IMR-90 (cell line): ENCODE measurements around the gene FMO1. TPM values are rescaled to one million over a fixed set of nuclear protein-coding genes. Genes with fewer than 3 reads are reported as not detected.

Experiments used
- ATAC-seq: fragments of 200-7000 bp; cut with Tn5 transposase; 2 replicates; pipeline ENCODE4 v1.9.1; 2020; ENCODE audit warnings: low read depth, mild to moderate bottlenecking, moderate library complexity
- BruUV-seq: library from RNA; stranded (reverse); fragments of 400-500 nt; replicated peaks from 2 replicates; lab custom pipeline; 2021; lab: Mats Ljungman, UMichigan
- CTCF ChIA-PET: fragments of 300-600 bp; formaldehyde crosslinking; extraction: SDS; loops from one replicate; lab custom pipeline; 2021; ENCODE audit warnings: antibody characterized with exemption; lab: Yijun Ruan, JAX
- POLR2A ChIA-PET: fragments of 300-600 bp; sonication (Branson Sonifier 250); formaldehyde crosslinking; loops from one replicate; lab custom pipeline; 2022; ENCODE audit warnings: antibody characterized with exemption; ENCODE audit not compliant: unreplicated experiment; lab: Charles Lee
- DNase-seq: peaks from one replicate; pipeline ENCODE4 v3.0.0; 2013
- H2AFZ ChIP-seq: replicated peaks from 2 replicates; pipeline ENCODE3; 2013; ENCODE audit warnings: low read length, mild to moderate bottlenecking; ENCODE audit not compliant: poor library complexity
- H2AK5ac ChIP-seq: 2 replicates; pipeline ENCODE4 v1.6.1; 2013; ENCODE audit warnings: low read depth, low read length, inconsistent platforms
- H2AK9ac ChIP-seq: replicated peaks from 2 replicates; pipeline ENCODE3; 2013; ENCODE audit warnings: mild to moderate bottlenecking, low read depth, low read length, moderate library complexity; ENCODE audit not compliant: poor library complexity
- H2BK120ac ChIP-seq: 2 replicates; pipeline ENCODE4 v1.6.1; 2013; ENCODE audit warnings: low read depth, low read length, inconsistent platforms
- H2BK15ac ChIP-seq: 3 replicates; pipeline ENCODE4 v1.6.1; 2013; ENCODE audit warnings: low read depth, low read length, inconsistent platforms
- H2BK20ac ChIP-seq: 2 replicates; pipeline ENCODE4 v1.6.1; 2013; ENCODE audit warnings: low read depth, mild to moderate bottlenecking, inconsistent platforms, low read length, moderate library complexity
- H2BK5ac ChIP-seq: 2 replicates; pipeline ENCODE4 v1.6.1; 2013; ENCODE audit warnings: mild to moderate bottlenecking, low read depth, low read length, inconsistent platforms; ENCODE audit not compliant: poor library complexity, severe bottlenecking
- H3K14ac ChIP-seq: replicated peaks from 2 replicates; pipeline ENCODE4 v1.6.1; 2013; ENCODE audit warnings: low read depth, low read length, inconsistent platforms
- H3K18ac ChIP-seq: 2 replicates; pipeline ENCODE4 v1.6.1; 2013; ENCODE audit warnings: low read depth, low read length, control low read depth
- H3K23ac ChIP-seq: 2 replicates; pipeline ENCODE4 v1.6.1; 2013; ENCODE audit warnings: low read depth, low read length, inconsistent platforms
- H3K27ac ChIP-seq: 2 replicates; pipeline ENCODE4 v1.5.1; 2013; ENCODE audit warnings: mild to moderate bottlenecking, control low read depth, low read length; ENCODE audit not compliant: insufficient read depth
- H3K27me3 ChIP-seq: 2 replicates; pipeline ENCODE4 v1.6.1; 2013; ENCODE audit warnings: low read length; ENCODE audit not compliant: control insufficient read depth, insufficient read depth
- H3K36me3 ChIP-seq: 2 replicates; pipeline ENCODE4 v1.6.1; 2013; ENCODE audit warnings: low read length, mixed read lengths; ENCODE audit not compliant: control insufficient read depth, insufficient read depth
- H3K4ac ChIP-seq: 2 replicates; pipeline ENCODE4 v1.6.1; 2013; ENCODE audit warnings: low read depth, low read length, inconsistent platforms
- H3K4me1 ChIP-seq: 2 replicates; pipeline ENCODE4 v1.6.1; 2013; ENCODE audit warnings: low read length, mixed read lengths; ENCODE audit not compliant: control insufficient read depth, insufficient read depth
- H3K4me2 ChIP-seq: 2 replicates; pipeline ENCODE4 v1.6.1; 2013; ENCODE audit warnings: low read depth, mild to moderate bottlenecking, control low read depth, low read length, moderate library complexity
- H3K4me3 ChIP-seq: 2 replicates; pipeline ENCODE4 v1.5.1; 2013; ENCODE audit warnings: low read depth, mild to moderate bottlenecking, control low read depth, low read length, moderate library complexity; ENCODE audit not compliant: insufficient read depth
- H3K56ac ChIP-seq: 2 replicates; pipeline ENCODE4 v1.6.1; 2013; ENCODE audit warnings: low read length, inconsistent platforms; ENCODE audit not compliant: insufficient read depth; ENCODE audit errors: extremely low read depth
- H3K79me1 ChIP-seq, 2 experiments: 2 replicates each; pipeline ENCODE4 v1.6.1; 2013; ENCODE audit warnings: low read length in 2 of 2, inconsistent platforms in 1 of 2, low read depth in 1 of 2
- H3K9ac ChIP-seq: 2 replicates; pipeline ENCODE4 v1.6.1; 2013; ENCODE audit warnings: low read depth, low read length, control low read depth
- H3K9me1 ChIP-seq: 2 replicates; pipeline ENCODE4 v1.6.1; 2013; ENCODE audit warnings: low read length, inconsistent platforms; ENCODE audit not compliant: insufficient read depth
- H3K9me3 ChIP-seq: 2 replicates; pipeline ENCODE4 v1.6.1; 2013; ENCODE audit warnings: low read length; ENCODE audit not compliant: control insufficient read depth, insufficient read depth
- H4K20me1 ChIP-seq: 2 replicates; pipeline ENCODE4 v1.6.1; 2013; ENCODE audit warnings: low read length, inconsistent platforms; ENCODE audit not compliant: insufficient read depth
- H4K5ac ChIP-seq: 2 replicates; pipeline ENCODE4 v1.6.1; 2013; ENCODE audit warnings: mild to moderate bottlenecking, low read depth, low read length, control low read depth
- H4K8ac ChIP-seq, 2 experiments: 2 replicates each; pipeline ENCODE4 v1.6.1; 2013; ENCODE audit warnings: low read depth in 2 of 2, low read length in 2 of 2, control low read depth in 1 of 2, inconsistent platforms in 1 of 2
- H4K91ac ChIP-seq: 2 replicates; pipeline ENCODE4 v1.6.1; 2013; ENCODE audit warnings: low read depth, low read length, inconsistent platforms; ENCODE audit not compliant: insufficient read depth
- BHLHE40 ChIP-seq: fragments of 150-350 bp; IDR thresholded peaks from 2 replicates; pipeline ENCODE4 v1.6.1; 2016; ENCODE audit warnings: mild to moderate bottlenecking, low read depth, low read length
- CEBPB ChIP-seq: IDR thresholded peaks from 2 replicates; pipeline ENCODE4 v1.6.1; 2012; ENCODE audit warnings: low read depth, low read length, improper control_type of control experiment
- FOS ChIP-seq: fragments of 150-350 bp; IDR thresholded peaks from 2 replicates; pipeline ENCODE4 v1.6.1; 2016; ENCODE audit warnings: low read depth, low read length
- MAFK ChIP-seq: IDR thresholded peaks from 2 replicates; pipeline ENCODE4 v1.6.1; 2012; ENCODE audit warnings: low read depth, low read length, improper control_type of control experiment
- MXI1 ChIP-seq: IDR thresholded peaks from 2 replicates; pipeline ENCODE4 v1.6.1; 2012; ENCODE audit warnings: low read depth, mild to moderate bottlenecking, low read length, moderate library complexity, borderline replicate concordance
- RCOR1 ChIP-seq: IDR thresholded peaks from 2 replicates; pipeline ENCODE4 v1.6.1; 2012; ENCODE audit warnings: mild to moderate bottlenecking, low read length, improper control_type of control experiment; ENCODE audit not compliant: insufficient replicate concordance
- RFX5 ChIP-seq: IDR thresholded peaks from 2 replicates; pipeline ENCODE4 v1.8.0; 2012; ENCODE audit warnings: low read depth, mild to moderate bottlenecking, low read length, moderate library complexity
- WGBS, 2 experiments: methylation state at CpG; one replicate each; pipeline versions ENCODE4 v1.1.5 to v1.1.7; 2013; ENCODE audit warnings: missing lambda C conversion rate in 2 of 2; ENCODE audit not compliant: insufficient read length in 1 of 2; ENCODE audit errors: extremely low coverage in 2 of 2; 5-methylcytosine and 5-hydroxymethylcytosine counted together
- dilution Hi-C: fragments of 300-500 bp; cut with HindIII; formaldehyde crosslinking; loops from one replicate; pipeline ENCODE4 v1.14.3; 2018; ENCODE audit warnings: low sequenced_read_pairs; ENCODE audit not compliant: unreplicated experiment
- in situ Hi-C: fragments of 300-500 bp; cut with MboI; formaldehyde crosslinking; loops from 3 replicates; pipeline ENCODE4 v1.14.3; 2019; ENCODE audit warnings: low sequenced_read_pairs, inconsistent platforms, mixed read lengths
- intact Hi-C: fragments of 100-400 bp; cut with micrococcal nuclease; formaldehyde crosslinking; loops from 2 replicates; pipeline ENCODE4 v1.10.0; 2022
- polyA plus RNA-seq, 3 experiments: library from polyadenylated mRNA; depleted of rRNA; stranded (reverse); fragments of >200 nt; gene quantifications; 2 replicates each; pipeline ENCODE4 v1.2.3, GENCODE V29; 2012; ENCODE audit warnings: low replicate concordance in 1 of 3
- total RNA-seq: library from RNA; depleted of rRNA; stranded (reverse); fragments of >200 nt; gene quantifications from 2 replicates; pipeline ENCODE4 v1.2.3, GENCODE V29; 2012
- TF ChIP-seq, protein P1 (sequence below): conservative IDR thresholded peaks from 2 replicates; pipeline ENCODE4 v1.5.1; 2012; ENCODE audit warnings: mild to moderate bottlenecking, low read depth, low read length, improper control_type of control experiment
- TF ChIP-seq, protein P2 (sequence below): fragments of 150-350 bp; IDR thresholded peaks from 2 replicates; pipeline ENCODE4 v1.6.1; 2016; ENCODE audit warnings: low read depth, mild to moderate bottlenecking, low read length, moderate library complexity, borderline replicate concordance
- TF ChIP-seq, protein P3 (sequence below): fragments of 150-350 bp; IDR thresholded peaks from 2 replicates; pipeline ENCODE4 v1.6.1; 2017; ENCODE audit warnings: mild to moderate bottlenecking, antibody characterized with exemption, low read length, low read depth

FMO1 gene
- total and polyA plus RNA-seq, 2 of the 4 experiments (the other 2 are of a cell fraction), result not detected

DNA sequence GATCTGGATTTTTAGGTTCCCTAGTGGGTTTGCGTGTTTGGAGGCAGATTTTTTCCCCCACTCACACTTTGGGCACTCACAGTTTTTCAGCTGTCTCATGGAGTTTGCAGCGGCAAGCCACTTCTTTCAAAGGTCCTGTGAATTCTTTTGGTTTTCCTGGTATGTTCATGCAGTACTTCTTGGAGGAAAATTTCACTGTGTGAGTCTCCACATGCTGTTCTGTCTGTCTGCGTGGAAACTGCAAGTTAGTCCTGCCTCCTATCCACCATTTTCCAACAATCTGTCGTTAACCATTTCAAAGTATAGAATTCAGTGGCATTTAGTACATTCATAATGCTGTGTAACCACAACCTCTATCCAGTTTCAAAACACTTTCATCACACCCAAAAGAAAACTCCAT, 793 bp upstream of the FMO1 start:
- Histone ChIP-seq H3K4me2 (no peak overlapping the region), H3K9me3 (no peaks in the 10 kb centered on the region), H4K91ac (no peak overlapping the region), H3K56ac (no peak overlapping the region), H3K14ac (no peak overlapping the region), H3K27ac (no peak overlapping the region), H4K20me1 (no peaks in the 10 kb centered on the region), H3K36me3 (no peaks in the 10 kb centered on the region), H2BK15ac (no peak overlapping the region), H3K27me3 (no peaks in the 10 kb centered on the region; the same call in none of the 2 replicates), H2AK5ac (no peak overlapping the region), H3K4me3 (no peak overlapping the region), H2BK20ac (no peak overlapping the region), H4K5ac (no peak overlapping the region), H4K8ac (no peak overlapping the region), H3K23ac (no peak overlapping the region), H2AK9ac (no peak overlapping the region), H3K9ac (no peak overlapping the region), H2BK5ac (no peak overlapping the region), H2BK120ac (no peak overlapping the region), H3K79me1 (no peaks in the 10 kb centered on the region), H3K18ac (no peak overlapping the region), H3K4me1 (no peaks in the 10 kb centered on the region), H3K9me1 (peaks cover 4% of the 10 kb centered on the region; the same call in 1 of the 2 replicates), H2AFZ (no peak overlapping the region), H3K4ac (no peak overlapping the region)
- 89% methylated on average over 1 of the region's 4 CpGs; no CpG with 5 or more reads in 1 of the 2 experiments for WGBS, 2 experiments
- in situ Hi-C loops, result no loop called here
- DNase-seq (no peak), ATAC-seq (no peak)
- POLR2A ChIA-PET, result no interaction called here
- intact Hi-C loops, result loop anchor here (10.0 kb wide), 1 partner anchor 237 kb away; the partner anchor contains the start of gene PRRC2C
- TF ChIP-seq FOS (no peak), MAFK (no peak), RCOR1 (no peak), MXI1 (no peak), CEBPB (no peak), BHLHE40 (no peak), RFX5 (no peak)
- TF ChIP-seq, protein P1, sequence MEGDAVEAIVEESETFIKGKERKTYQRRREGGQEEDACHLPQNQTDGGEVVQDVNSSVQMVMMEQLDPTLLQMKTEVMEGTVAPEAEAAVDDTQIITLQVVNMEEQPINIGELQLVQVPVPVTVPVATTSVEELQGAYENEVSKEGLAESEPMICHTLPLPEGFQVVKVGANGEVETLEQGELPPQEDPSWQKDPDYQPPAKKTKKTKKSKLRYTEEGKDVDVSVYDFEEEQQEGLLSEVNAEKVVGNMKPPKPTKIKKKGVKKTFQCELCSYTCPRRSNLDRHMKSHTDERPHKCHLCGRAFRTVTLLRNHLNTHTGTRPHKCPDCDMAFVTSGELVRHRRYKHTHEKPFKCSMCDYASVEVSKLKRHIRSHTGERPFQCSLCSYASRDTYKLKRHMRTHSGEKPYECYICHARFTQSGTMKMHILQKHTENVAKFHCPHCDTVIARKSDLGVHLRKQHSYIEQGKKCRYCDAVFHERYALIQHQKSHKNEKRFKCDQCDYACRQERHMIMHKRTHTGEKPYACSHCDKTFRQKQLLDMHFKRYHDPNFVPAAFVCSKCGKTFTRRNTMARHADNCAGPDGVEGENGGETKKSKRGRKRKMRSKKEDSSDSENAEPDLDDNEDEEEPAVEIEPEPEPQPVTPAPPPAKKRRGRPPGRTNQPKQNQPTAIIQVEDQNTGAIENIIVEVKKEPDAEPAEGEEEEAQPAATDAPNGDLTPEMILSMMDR, result no peak
- TF ChIP-seq, protein P2, sequence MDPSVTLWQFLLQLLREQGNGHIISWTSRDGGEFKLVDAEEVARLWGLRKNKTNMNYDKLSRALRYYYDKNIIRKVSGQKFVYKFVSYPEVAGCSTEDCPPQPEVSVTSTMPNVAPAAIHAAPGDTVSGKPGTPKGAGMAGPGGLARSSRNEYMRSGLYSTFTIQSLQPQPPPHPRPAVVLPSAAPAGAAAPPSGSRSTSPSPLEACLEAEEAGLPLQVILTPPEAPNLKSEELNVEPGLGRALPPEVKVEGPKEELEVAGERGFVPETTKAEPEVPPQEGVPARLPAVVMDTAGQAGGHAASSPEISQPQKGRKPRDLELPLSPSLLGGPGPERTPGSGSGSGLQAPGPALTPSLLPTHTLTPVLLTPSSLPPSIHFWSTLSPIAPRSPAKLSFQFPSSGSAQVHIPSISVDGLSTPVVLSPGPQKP, result no peak
- TF ChIP-seq, protein P3, sequence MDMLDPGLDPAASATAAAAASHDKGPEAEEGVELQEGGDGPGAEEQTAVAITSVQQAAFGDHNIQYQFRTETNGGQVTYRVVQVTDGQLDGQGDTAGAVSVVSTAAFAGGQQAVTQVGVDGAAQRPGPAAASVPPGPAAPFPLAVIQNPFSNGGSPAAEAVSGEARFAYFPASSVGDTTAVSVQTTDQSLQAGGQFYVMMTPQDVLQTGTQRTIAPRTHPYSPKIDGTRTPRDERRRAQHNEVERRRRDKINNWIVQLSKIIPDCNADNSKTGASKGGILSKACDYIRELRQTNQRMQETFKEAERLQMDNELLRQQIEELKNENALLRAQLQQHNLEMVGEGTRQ, result no peak
- no TSS peak for BruUV-seq
- CTCF ChIA-PET, result no interaction called here
- dilution Hi-C loops, result no loop called here
